Measurements from ENCODE around the gene RNF114.

Gene RNF114

DNA sequence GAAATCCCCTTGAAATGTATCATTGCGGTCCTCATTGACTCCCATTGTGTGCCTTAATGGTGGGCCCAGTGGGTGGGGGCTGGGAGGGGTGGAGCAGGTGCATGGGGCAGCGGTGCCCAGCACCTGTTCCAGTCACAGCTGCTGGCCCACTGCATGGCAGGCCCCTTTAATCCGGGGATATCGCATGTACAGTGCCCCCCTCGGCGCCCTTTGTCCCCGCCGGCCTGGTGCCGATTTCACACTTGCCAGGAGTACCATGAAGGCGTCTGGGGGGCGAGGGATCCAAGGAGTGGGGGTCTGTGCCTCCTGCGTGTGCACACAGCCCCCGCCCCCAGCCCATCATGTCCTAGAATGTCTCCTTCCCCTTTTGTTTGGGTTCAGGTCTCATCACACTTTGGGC lies 49.4 kb downstream of the RNF114 start:
- TF ChIP-seq, protein P1, sequence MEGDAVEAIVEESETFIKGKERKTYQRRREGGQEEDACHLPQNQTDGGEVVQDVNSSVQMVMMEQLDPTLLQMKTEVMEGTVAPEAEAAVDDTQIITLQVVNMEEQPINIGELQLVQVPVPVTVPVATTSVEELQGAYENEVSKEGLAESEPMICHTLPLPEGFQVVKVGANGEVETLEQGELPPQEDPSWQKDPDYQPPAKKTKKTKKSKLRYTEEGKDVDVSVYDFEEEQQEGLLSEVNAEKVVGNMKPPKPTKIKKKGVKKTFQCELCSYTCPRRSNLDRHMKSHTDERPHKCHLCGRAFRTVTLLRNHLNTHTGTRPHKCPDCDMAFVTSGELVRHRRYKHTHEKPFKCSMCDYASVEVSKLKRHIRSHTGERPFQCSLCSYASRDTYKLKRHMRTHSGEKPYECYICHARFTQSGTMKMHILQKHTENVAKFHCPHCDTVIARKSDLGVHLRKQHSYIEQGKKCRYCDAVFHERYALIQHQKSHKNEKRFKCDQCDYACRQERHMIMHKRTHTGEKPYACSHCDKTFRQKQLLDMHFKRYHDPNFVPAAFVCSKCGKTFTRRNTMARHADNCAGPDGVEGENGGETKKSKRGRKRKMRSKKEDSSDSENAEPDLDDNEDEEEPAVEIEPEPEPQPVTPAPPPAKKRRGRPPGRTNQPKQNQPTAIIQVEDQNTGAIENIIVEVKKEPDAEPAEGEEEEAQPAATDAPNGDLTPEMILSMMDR (IDR thresholded peaks at IDR 0.05; ENCODE audit: low read depth, low read length), result no peak
- peak overlapping the region; percentile 87 for H3K4me3 ChIP-seq (ENCODE audit: low read depth, low read length)

DNA sequence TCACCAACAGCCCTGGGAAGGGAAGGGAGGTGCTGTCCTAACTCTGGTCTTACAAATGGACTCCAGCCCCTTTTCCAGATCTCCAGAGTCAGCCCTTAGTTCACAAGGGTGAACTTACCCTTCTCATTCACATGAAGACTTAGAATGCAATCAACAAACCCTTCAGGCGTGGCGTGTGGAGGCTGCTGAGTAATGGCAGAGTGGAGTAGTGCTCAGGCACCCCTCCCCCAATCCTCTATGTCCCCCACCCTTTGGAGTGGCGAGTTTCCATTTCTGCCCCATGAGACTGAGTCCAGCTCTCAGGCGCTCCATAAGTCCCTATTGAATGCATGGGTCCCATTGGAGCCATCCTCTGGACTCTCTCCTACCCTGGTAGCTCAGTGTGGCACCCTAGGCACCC lies 49.9 kb downstream of the RNF114 start:
- TF ChIP-seq, protein P1 (IDR thresholded peaks at IDR 0.05; ENCODE audit: low read depth, low read length), result no peak
- peak overlapping the region; percentile 87 for H3K4me3 ChIP-seq (ENCODE audit: low read depth, low read length)

- TF ChIP-seq, protein P1 (IDR thresholded peaks at IDR 0.05; ENCODE audit: low read depth, low read length), result no peak
- H3K4me3 ChIP-seq (ENCODE audit: low read depth, low read length), result no peak overlapping the region
These were observed 51.0 kb downstream of the RNF114 start for GRCh38 chr20:49987015-49987867.

DNA sequence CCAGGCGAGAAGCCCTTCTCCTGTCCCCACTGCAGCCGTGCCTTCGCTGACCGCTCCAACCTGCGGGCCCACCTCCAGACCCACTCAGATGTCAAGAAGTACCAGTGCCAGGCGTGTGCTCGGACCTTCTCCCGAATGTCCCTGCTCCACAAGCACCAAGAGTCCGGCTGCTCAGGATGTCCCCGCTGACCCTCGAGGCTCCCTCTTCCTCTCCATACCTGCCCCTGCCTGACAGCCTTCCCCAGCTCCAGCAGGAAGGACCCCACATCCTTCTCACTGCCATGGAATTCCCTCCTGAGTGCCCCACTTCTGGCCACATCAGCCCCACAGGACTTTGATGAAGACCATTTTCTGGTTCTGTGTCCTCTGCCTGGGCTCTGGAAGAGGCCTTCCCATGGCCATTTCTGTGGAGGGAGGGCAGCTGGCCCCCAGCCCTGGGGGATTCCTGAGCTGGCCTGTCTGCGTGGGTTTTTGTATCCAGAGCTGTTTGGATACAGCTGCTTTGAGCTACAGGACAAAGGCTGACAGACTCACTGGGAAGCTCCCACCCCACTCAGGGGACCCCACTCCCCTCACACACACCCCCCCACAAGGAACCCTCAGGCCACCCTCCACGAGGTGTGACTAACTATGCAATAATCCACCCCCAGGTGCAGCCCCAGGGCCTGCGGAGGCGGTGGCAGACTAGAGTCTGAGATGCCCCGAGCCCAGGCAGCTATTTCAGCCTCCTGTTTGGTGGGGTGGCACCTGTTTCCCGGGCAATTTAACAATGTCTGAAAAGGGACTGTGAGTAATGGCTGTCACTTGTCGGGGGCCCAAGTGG lies 51.9 kb downstream of the RNF114 start:
- TF ChIP-seq, protein P1 (IDR thresholded peaks at IDR 0.05; ENCODE audit: low read depth, low read length), result no peak
- no peak overlapping the region for H3K4me3 ChIP-seq (ENCODE audit: low read depth, low read length)

GRCh38 chr20:49989234-49990065 lies 53.3 kb downstream of the RNF114 start:
- H3K4me3 ChIP-seq (ENCODE audit: low read depth, low read length), result no peak overlapping the region
- TF ChIP-seq, protein P1 (IDR thresholded peaks at IDR 0.05; ENCODE audit: low read depth, low read length), result no peak

- TF ChIP-seq, protein P1 (IDR thresholded peaks at IDR 0.05; ENCODE audit: low read depth, low read length), result no peak
- no peak overlapping the region for H3K4me3 ChIP-seq (ENCODE audit: low read depth, low read length)
These were observed 54.1 kb downstream of the RNF114 start for GRCh38 chr20:49990271-49990720.
